ENCODE measurements around the gene MAP3K2.

Gene MAP3K2

DNA sequence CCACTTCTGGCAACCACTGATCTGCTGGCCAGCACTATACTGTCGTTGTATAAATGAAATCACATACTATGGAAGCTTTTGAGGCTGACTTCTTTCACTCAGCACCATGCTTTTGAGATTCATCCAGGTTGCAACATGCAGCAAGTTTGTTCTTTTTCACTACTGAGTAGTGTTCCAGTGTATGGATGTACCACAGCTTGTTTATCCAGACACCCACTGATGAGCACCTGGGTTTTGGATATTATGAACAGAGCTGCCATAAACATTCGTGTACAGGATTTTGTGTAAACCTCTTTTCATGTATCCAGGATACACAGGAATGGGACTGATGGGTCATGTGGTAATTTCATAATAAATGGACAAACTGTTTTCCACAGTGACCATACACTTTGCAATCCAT lies 104.5 kb downstream of the MAP3K2 start:
- no peak for DNase-seq (ENCODE audit: low spot score)

DNA sequence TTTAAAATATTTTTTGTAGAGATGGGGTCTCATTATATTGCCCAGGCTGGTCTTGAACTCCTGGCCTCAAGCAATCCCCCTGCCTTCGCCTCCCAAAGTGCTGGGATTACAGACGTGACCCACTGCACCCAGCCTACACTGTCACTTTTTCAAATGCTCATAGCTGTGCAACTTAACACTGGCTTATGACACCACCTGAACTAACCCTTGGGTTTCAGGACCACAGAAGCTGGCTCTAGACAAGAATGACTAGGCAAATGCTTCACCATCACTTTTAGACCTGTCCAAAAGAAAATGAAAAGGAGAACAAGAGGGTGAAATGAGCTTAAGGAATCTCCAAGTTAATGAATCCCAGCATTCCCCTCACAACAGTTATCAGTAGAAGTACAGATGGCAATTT lies 107.1 kb downstream of the MAP3K2 start:
- DNase-seq (ENCODE audit: low spot score) = no peak

DNA sequence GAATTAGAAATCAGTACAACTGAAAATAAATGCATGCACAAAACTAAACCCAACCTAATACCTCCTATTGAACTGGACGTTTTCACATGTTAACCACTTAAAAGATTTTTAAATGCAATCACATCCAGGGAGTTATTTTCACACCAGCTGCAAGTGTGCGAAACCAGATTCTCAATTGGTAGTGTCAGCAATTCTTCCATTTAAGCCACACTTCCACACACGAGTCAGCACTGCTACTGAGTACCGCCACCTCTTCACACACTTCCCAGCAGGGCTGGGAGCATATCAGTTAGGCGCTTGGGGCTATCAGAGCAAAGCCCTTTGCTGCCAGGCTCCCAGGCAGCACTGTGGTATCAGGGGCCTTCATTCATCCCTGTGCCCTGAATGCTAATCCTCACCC lies 108.0 kb downstream of the MAP3K2 start:
- DNase-seq (ENCODE audit: low spot score) = no peak

DNA sequence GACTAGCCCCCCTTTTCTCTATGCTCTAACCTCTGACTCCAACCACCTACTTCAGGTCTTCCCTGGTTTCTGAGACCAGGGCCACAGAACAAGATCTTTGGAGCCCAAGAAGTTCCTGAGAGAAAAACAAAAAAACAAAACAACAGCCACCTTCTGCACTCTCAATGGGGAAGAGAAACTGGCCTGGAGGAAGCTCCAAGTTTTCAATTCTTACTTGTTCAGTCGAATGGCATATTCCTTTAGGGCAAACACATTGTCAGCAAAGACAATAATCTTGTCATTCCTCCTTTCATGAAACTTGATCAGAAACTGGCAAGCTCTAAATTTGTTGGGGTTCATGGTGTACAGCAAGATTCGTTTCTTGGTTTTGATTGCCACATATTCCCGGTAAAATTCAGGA lies 108.8 kb downstream of the MAP3K2 start:
- DNase-seq (ENCODE audit: low spot score) = no peak

DNA sequence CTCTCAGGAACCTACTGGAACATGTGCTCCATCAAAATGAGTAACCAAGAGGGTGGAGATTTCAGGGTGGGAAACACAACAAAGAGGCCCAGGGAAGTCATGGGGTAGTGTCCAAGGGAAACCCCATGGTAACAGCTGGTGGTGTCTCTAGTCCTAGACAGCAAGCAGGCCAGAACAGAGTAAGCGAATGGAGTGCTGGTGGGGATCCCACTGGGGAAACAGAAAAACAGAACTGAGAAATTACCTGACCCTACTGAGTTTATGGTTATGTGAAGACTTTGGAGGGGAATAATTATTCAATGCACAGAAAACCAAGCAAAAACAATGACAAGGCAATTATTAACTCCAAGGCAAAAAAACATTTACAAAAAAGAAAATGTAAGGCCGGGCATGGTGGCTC lies 110.7 kb downstream of the MAP3K2 start:
- DNase-seq (ENCODE audit: low spot score) = no peak

DNA sequence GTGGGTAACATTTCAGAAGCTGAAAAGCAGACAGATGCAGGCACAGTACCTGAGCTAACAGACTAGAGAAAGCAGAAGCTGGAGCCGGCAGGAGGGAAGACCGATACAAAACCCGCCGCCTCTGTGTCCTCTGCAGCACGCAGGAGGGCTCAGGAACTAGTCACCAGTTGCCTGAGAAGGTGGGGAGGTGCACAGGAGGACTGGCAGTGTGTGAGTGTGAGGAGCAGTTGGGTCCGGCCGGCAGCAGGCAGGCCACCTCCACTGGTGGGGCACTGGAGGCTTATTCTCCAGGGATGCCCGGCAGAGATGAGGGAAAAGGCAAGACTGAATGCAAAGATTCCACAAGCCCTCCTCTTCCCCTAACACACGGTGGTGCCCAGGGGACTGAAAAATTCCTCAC lies 112.0 kb downstream of the MAP3K2 start:
- DNase-seq (ENCODE audit: low spot score) = no peak

DNA sequence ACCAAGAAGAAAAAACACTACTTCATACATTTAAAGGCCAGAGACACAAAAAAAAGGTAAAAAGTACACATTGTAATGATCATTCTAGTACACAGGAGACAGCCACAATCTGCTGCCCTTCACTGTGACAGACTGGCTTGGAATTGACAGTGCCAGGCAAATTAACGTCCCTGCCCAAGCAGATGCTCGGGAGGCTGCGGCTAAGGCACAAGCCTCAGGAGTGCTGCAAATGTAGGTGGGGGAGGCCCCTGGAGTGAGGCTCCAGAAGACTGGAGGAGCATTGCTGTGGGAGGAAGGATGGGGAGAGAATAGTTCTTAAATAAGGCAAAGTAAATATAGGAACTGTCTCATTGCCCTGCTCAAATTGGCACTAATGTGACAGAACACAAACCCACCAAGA lies 112.4 kb downstream of the MAP3K2 start:
- no peak for DNase-seq (ENCODE audit: low spot score)

DNA sequence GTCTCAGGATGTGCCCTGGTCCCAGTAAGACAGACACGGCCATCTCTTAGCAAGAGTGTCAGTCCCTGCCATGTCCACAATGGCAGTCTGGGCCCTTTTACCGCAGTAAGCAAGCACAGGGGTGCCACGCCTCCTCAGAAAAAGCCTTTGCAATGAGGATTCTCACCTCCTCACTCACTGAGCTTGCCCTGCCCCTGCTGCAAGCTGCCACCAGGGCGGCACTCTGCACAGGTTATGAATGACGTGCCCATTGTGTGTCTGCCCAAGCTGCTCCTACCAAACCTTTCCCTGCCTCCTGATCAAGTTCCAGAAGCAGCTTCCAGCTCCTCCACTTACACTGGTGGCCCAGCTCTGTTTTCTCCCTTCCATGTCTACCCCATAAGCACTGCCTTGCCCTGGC lies 117.1 kb downstream of the MAP3K2 start:
- no peak for DNase-seq (ENCODE audit: low spot score)

DNA sequence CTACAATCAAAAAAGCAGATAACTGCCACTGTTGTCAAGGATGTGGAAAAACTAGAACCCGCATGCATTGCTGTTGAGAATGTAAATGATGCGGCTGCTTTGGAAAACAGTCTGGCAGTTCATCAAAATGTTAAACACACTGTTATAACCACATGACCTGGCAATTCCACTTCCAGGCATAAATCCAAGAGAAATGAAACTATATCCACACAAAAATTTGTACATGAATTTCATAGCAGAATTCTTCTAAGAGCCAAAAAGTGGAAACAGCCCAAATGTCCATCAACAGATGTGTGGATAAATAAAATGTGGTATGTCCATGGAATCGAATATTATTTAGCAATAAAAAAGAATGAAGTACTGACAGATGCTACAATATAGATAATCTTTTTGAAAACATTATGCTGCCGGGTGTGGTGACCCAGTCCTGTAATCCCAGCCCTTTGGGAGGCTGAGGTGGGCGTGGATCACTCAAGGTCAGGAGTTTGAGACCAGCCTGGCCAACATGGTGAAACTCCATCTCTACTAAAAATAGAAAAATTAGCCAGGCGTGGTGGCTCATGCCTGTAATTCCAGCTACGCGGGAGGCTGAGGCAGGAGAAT lies 125.9 kb downstream of the MAP3K2 start:
- DNase-seq (ENCODE audit: low spot score) = no peak

DNA sequence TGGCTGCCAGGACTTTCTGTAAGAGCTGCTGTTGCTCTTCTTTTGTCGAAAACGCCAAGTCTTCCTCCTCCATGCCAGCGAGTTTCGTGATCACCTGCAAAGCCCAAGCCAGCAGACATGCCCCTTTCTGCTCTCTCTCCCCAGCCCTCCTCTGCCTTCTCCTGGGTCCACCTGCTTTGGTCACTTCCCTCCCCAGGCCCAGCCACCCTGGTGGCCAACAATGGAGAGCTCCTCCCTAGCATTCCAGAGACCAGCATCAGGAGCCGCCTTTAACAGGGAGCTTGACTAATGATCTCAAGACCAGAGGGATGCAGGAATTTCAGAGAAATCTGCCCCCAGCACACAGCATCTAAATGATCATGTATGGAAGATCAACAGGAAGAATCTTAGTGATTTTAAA lies 128.4 kb downstream of the MAP3K2 start:
- no peak for DNase-seq (ENCODE audit: low spot score)

DNA sequence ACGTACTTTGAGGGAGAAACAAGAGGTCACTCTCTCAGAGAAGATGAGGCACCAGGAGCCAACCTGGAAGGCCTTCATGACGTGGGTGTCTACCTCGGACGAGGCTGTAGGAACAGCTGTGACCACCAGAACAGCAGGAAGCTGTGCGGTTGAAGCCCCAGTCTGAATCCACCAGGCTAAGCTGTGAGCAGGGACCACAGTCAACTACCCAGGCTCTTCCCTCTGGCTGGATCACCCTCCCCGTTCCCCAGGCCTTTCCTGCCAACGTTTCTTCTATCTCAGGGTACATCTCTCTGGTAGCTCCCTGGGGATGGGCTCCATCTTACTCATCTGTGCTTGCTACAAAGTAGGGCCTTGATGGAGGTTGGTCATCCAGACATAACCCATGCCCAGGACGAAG lies 130.9 kb downstream of the MAP3K2 start:
- no peak for DNase-seq (ENCODE audit: low spot score)

DNA sequence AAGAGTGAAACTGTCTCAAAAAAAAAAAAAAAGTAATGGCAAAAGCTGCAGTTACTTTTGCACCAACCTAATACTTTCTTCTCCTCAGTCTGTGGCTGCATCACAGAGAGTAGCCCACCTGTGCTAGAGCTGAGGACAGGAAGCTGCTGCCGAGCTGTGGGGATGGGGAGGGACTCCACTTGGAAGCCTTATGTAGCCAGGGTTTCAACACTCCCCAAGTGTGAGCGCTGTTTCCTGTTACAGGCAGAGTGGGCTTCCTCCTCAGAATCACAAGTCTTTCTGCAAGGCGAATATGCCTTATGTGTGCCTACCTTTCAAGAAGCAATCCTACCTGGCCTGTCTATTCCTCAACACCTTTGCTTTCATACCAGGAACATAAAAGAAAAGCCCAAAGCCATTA lies 131.4 kb downstream of the MAP3K2 start:
- no peak for DNase-seq (ENCODE audit: low spot score)

DNA sequence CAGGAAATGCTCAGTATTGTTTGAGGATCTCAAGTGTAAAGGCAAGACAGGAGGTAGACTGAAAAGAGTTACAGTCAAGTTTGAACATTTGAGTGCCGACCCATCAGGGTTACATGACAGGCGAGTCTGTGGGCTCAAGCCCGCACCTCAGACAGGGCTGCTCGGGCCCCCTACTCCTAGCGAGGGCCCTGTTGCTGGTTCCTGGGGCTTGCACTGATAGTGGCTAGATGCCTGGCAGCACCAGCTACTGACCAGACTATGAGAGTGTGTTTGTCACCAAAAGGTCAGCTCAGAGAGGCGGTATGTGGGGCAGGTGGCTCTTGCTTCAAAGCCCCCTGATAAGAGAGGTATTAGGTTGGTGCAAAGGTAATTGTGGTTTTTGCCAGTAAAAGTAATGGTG lies 132.1 kb downstream of the MAP3K2 start:
- DNase-seq (ENCODE audit: low spot score) = no peak

DNA sequence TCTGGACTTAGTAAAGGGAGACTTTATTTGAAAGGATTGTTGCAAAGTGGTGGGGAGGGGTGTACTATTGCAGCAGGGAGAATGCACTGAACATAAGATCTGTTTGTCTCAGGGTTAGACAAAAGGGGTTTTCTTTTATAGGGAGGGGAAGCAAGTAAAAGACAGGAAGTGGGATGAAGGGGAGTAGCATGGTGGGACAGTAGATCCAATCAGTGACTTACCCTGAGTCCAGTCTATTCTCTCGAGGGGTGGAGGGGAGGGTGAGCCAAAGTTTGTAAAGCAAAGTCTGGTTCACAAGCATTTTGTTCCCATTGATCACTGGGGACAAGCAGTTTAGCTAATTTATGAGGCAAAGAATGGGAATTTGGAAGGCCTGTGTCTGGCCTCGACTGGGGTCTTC lies 132.6 kb downstream of the MAP3K2 start:
- DNase-seq (ENCODE audit: low spot score) = no peak

DNA sequence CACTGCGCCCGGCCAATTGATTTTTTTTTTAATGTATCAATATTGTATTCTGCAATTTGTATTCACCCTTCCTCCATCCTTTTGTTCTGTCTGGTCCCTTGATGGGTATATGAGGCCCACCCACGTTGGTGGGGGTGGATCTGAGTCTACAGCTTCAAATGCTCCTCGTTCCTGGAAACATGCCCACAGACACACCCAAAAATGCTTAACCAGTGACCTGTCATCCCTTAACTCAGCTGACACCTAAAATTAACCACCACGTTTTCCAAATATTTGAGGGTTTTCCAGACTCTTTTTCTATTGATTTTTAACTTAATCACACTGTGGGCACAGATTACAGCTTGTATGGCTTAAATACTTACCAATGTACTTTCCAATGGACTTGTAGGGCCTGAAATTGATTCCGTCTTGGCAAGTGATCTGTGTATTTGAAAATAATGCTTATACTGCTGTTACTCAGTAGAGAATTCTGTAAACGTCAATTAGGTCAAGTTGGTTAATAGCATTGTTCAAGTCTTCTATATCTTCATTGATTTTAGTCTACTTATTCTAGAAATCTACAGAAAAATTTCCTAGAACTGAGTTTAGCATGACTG lies 133.3 kb downstream of the MAP3K2 start:
- DNase-seq (ENCODE audit: low spot score) = no peak
